ENCODE results near the gene FBXO27.
A peak's percentile ranks its signal among the peaks of the same experiment; 100 is the strongest.

The FBXO27 gene

DNA sequence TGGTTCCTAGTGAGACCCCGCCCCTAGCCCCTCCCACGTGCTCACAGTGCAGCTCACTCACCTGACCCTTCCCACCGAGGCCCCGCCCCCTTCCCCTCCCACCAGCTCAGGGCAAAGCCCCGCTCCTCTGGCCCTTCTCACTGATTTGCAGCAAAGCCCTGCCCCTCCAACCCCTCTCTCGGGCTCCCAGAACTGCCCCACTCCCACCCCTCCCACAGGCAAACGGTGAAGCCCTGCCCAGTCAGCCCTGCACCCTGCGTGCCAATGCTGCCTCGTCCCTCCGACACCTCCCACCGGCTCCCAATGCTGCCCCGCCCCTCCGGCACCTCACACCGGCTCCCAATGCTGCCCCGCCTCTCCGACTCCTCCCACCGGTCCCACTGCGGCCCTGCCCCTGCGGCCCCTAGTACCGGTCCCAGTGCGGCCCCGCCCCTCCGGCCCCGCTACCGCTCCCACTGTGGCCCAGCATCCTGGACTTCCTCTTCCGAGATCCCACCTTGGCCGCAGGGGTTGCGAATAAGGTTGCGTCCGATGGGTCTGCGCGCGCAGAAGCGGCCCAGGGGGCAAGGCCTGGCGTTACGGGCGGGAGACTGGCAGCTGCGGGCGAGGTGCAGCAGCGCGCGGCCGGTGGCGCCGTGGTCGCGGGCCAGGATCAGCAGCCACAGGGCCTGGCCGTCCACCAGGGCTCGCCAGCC lies 834 bp downstream of the FBXO27 start:
- TF ChIP-seq, protein P1, sequence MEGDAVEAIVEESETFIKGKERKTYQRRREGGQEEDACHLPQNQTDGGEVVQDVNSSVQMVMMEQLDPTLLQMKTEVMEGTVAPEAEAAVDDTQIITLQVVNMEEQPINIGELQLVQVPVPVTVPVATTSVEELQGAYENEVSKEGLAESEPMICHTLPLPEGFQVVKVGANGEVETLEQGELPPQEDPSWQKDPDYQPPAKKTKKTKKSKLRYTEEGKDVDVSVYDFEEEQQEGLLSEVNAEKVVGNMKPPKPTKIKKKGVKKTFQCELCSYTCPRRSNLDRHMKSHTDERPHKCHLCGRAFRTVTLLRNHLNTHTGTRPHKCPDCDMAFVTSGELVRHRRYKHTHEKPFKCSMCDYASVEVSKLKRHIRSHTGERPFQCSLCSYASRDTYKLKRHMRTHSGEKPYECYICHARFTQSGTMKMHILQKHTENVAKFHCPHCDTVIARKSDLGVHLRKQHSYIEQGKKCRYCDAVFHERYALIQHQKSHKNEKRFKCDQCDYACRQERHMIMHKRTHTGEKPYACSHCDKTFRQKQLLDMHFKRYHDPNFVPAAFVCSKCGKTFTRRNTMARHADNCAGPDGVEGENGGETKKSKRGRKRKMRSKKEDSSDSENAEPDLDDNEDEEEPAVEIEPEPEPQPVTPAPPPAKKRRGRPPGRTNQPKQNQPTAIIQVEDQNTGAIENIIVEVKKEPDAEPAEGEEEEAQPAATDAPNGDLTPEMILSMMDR (IDR thresholded peaks at IDR 0.05), result no peak

DNA sequence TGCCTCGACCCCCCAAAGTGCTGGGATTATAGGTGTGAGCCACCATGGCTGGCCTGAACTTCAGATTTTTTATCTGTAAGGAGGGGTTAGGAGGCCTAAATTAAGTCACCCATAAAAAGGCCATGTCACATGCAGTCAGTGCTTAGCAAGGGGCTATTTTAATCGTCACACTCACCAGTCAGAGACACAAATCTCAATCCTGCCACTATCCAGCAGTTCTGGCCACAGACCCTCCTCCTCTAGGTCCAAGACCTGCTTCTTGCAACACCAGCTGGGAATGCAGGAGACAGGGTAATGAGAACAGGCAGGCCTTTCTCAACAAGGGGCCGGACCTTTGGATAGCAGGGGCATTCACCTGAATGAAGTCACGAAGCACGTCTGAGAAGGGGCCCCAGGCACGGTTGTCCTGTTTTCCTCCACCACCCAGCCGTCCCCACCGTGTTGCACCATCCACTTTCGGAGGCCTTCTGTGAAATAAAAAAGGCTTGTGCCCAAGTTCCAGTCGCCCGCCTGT lies 1.4 kb downstream of the FBXO27 start:
- H3K4me3 ChIP-seq (ENCODE audit: low read depth, low read length), result peak overlapping the region; percentile 77
- peak overlapping the region; percentile 94 for H2AFZ ChIP-seq
- H3K9me3 ChIP-seq (ENCODE audit: control insufficient read depth, low read length), result no peaks in the 10 kb centered on the region
- H3K9ac ChIP-seq, result no peak overlapping the region
- TF ChIP-seq, protein P1 (IDR thresholded peaks at IDR 0.05), result no peak
- H3K27me3 ChIP-seq (ENCODE audit: control insufficient read depth, insufficient read depth, low read length), result no peaks in the 10 kb centered on the region
- H3K27ac ChIP-seq, result peak overlapping the region; percentile 86
- no peaks in the 10 kb centered on the region for H3K4me1 ChIP-seq
- H3K79me2 ChIP-seq, result no peaks in the 10 kb centered on the region
- H3K36me3 ChIP-seq (ENCODE audit: control insufficient read depth, insufficient read depth, low read length), result no peaks in the 10 kb centered on the region
- peak overlapping the region; percentile 99 for H3K4me2 ChIP-seq (ENCODE audit: low read length)

More for the DNA sequence above, 834 bp downstream of the FBXO27 start:
- Histone ChIP-seq H3K9me3 (ENCODE audit: control insufficient read depth, low read length) (no peaks in the 10 kb centered on the region), H3K36me3 (ENCODE audit: control insufficient read depth, insufficient read depth, low read length) (no peaks in the 10 kb centered on the region), H3K9ac (peak overlapping the region; percentile 6), H3K4me3 (ENCODE audit: low read depth, low read length) (peak overlapping the region; percentile 77), H3K27me3 (ENCODE audit: control insufficient read depth, insufficient read depth, low read length) (no peaks in the 10 kb centered on the region), H3K4me1 (no peaks in the 10 kb centered on the region), H3K4me2 (ENCODE audit: low read length) (peak overlapping the region; percentile 99), H3K27ac (peak overlapping the region; percentile 86), H2AFZ (peak overlapping the region; percentile 94), H3K79me2 (no peaks in the 10 kb centered on the region)

DNA sequence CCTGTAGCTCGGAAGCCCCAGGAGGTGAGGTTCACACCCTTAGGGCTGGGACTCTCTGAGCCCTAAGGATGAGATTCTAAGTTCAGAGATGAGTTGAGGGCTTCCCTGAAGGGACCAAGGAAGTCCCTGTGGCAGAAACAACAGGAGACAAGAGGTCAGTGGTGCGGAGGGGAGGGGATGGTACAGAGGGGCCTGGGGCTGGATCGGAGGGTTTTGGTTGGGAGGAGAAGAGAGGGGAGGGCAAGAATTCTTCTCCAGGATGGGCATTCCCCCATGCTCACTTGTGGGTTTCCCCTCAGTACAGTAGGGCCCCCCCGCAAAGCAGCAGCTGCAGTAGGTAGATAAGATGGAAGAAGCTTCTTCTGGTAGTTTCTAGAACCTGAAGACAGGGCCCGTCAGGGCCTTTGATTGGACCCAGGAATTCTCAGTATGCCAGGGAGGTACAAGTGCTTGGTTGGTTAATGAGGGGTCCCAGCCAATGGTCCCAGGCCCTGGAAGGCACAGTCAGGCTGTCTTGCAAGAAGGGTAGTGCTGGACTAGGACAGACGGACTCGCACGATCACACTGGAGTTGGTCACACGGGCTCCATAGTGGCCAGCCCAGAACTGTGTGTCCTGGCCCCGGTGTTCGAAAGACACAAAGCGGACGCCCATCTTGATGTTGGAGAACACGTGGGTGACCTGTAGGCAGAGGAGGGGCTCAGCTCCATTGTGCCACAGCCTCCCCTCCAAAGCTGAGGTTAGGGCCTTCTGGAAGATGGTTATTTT lies 7.3 kb downstream of the FBXO27 start:
- Histone ChIP-seq H3K9ac (no peak overlapping the region), H3K79me2 (no peaks in the 10 kb centered on the region), H3K27me3 (ENCODE audit: control insufficient read depth, insufficient read depth, low read length) (no peaks in the 10 kb centered on the region), H3K4me2 (ENCODE audit: low read length) (no peak overlapping the region), H3K4me3 (ENCODE audit: low read depth, low read length) (no peak overlapping the region), H3K36me3 (ENCODE audit: control insufficient read depth, insufficient read depth, low read length) (no peaks in the 10 kb centered on the region), H3K27ac (no peak overlapping the region), H3K4me1 (no peaks in the 10 kb centered on the region), H2AFZ (no peak overlapping the region), H3K9me3 (ENCODE audit: control insufficient read depth, low read length) (no peaks in the 10 kb centered on the region)
- TF ChIP-seq, protein P1 (IDR thresholded peaks at IDR 0.05), result no peak

DNA sequence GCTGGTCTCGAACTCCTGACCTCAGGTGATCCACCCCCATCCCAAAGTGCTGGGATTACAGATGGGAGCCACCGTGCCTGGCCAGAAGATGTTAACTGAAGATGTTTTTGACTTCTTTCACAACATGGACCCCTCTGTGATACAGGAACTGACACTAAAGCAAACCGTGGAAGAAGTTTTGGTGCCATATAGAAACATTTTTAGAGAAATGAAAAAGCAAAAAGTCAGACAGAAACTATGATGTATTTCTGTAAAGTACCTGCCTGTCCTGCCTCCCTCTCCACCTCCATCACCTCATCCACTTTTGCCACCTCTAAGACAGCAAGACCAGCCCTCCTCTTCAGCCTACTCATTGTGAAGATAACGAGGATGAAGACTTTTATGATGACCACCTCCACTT lies 11.3 kb downstream of the FBXO27 start:
- H3K9me3 ChIP-seq (ENCODE audit: control insufficient read depth, low read length), result no peaks in the 10 kb centered on the region
- TF ChIP-seq, protein P1 (IDR thresholded peaks at IDR 0.05), result no peak
- no peaks in the 10 kb centered on the region for H3K4me1 ChIP-seq
- no peaks in the 10 kb centered on the region for H3K79me2 ChIP-seq
- no peak overlapping the region for H2AFZ ChIP-seq
- H3K27ac ChIP-seq, result no peak overlapping the region
- H3K36me3 ChIP-seq (ENCODE audit: control insufficient read depth, insufficient read depth, low read length), result no peaks in the 10 kb centered on the region
- H3K4me3 ChIP-seq (ENCODE audit: low read depth, low read length), result no peak overlapping the region
- H3K4me2 ChIP-seq (ENCODE audit: low read length), result no peak overlapping the region
- H3K9ac ChIP-seq, result no peak overlapping the region
- no peaks in the 10 kb centered on the region for H3K27me3 ChIP-seq (ENCODE audit: control insufficient read depth, insufficient read depth, low read length)

All from parathyroid adenoma (tissue), 2 donors.